ENCODE results near the gene BLCAP. TPM values are rescaled to one million over a fixed set of nuclear protein-coding genes. Genes with fewer than 3 reads are reported as not detected.

Gene BLCAP
- total and polyA plus RNA-seq, 2 donors (not counting 3 experiments of a cell fraction or from before 2014, with no cell fraction given) = 90.3 to 196 TPM

- H3K4me3 ChIP-seq (replicated peaks in 1 of 3; ENCODE audit: insufficient read depth in 1 of 3, low read depth in 1 of 3, low read length in 3 of 3) = no peak overlapping the region
- DNase-seq (ENCODE audit: low read depth, low spot score) = no peak
- H3K9me1 ChIP-seq (replicated peaks; ENCODE audit: control insufficient read depth, extremely low read depth, insufficient read depth, low read length) = no peaks in the 10 kb centered on the region
- H3K9ac ChIP-seq (replicated peaks; ENCODE audit: extremely low read depth, insufficient read depth, low read length) = no peak overlapping the region
- no peak overlapping the region for H3K4me2 ChIP-seq (ENCODE audit: insufficient read depth, low read length)
- no peaks in the 10 kb centered on the region for H3K36me3 ChIP-seq (ENCODE audit: control insufficient read depth in 2 of 2, extremely low read depth in 1 of 2, insufficient read depth in 2 of 2, low read length in 2 of 2)
- CTCF ChIA-PET = no interaction called here
- H3K4me1 ChIP-seq (ENCODE audit: control insufficient read depth, extremely low read depth, insufficient read depth, low read length) = no peaks in the 10 kb centered on the region
- dilution Hi-C loops (cut with MboI; ENCODE audit: extremely low pct_ligation_motif_present, low sequenced_read_pairs) (no loop called here), intact Hi-C loops (cut with micrococcal nuclease) (loop anchor here (10.0 kb wide), 1 partner anchor 896 kb away; no protein-coding TSS in a partner anchor)
- no peak overlapping the region for H2AFZ ChIP-seq (ENCODE audit: low read depth, low read length)
- H3K79me2 ChIP-seq (ENCODE audit: control insufficient read depth, insufficient read depth, low read length) = no peaks in the 10 kb centered on the region
- no peak overlapping the region for H3K27ac ChIP-seq (ENCODE audit: insufficient read depth, low read depth, low read length)
- H3K27me3 ChIP-seq (ENCODE audit: control insufficient read depth in 2 of 2, insufficient read depth in 2 of 2, low read length in 2 of 2) = peaks cover 7 to 15% of the 10 kb centered on the region in 2 experiments
- BruUV-seq (replicated peaks) = no TSS peak
- no peaks in the 10 kb centered on the region for H4K20me1 ChIP-seq (replicated peaks; ENCODE audit: control insufficient read depth, extremely low read depth, insufficient read depth, low read length)
- TF ChIP-seq MYC (IDR thresholded peaks at IDR 0.05; ENCODE audit: low read depth, low read length) (no peak), JUN (IDR thresholded peaks at IDR 0.05; ENCODE audit: borderline replicate concordance, insufficient read depth, insufficient read length, low read depth) (no peak), FOS (IDR thresholded peaks at IDR 0.05; ENCODE audit: borderline replicate concordance, insufficient read depth, low read length) (no peak), POLR2AphosphoS5 (IDR thresholded peaks at IDR 0.05; ENCODE audit: insufficient read depth, low read depth, low read length) (no peak), GATA2 (IDR thresholded peaks at IDR 0.05; ENCODE audit: insufficient read depth, insufficient read length, low read depth, low read length) (no peak), EZH2 (IDR thresholded peaks at IDR 0.05; ENCODE audit: borderline replicate concordance, low read depth, low read length, severe bottlenecking) (no peak), MAX (IDR thresholded peaks at IDR 0.05; ENCODE audit: insufficient read depth, insufficient read length) (no peak), CTCF (IDR thresholded peaks at IDR 0.05; ENCODE audit: extremely low read depth in 1 of 2, insufficient read depth in 1 of 2, low read depth in 1 of 2, low read length in 2 of 2) (no peak), POLR2A (IDR thresholded peaks at IDR 0.05; ENCODE audit: low read depth, low read length) (no peak)
- POLR2A ChIA-PET = no interaction called here
- no peak for FAIRE-seq
- H3K9me3 ChIP-seq (replicated peaks; ENCODE audit: control insufficient read depth, insufficient read depth, low read length) = no peaks in the 10 kb centered on the region
Observed at GRCh38 chr20:37571033-37571432, 43.4 kb upstream of the BLCAP start.
